Middle frontal gyrus (tissue), 1 donor: ENCODE measurements around the gene PARD3.
"Not testable (repeated sequence)": the region's sequence is repeated elsewhere in the genome, so short reads cannot be mapped to it uniquely, and the experiment has no call there.

Experiments
- DNase-seq: peaks from one replicate; pipeline ENCODE4 v3.0.0-alpha.2; 2015; ENCODE audit warnings: low spot score; ENCODE audit errors: extremely low spot score

Gene PARD3

GRCh38 chr10:34359435-34359813, 455.7 kb downstream of the PARD3 start:
- DNase-seq = no peak

GRCh38 chr10:34358729-34359434, 456.2 kb downstream of the PARD3 start:
- no peak for DNase-seq

DNA sequence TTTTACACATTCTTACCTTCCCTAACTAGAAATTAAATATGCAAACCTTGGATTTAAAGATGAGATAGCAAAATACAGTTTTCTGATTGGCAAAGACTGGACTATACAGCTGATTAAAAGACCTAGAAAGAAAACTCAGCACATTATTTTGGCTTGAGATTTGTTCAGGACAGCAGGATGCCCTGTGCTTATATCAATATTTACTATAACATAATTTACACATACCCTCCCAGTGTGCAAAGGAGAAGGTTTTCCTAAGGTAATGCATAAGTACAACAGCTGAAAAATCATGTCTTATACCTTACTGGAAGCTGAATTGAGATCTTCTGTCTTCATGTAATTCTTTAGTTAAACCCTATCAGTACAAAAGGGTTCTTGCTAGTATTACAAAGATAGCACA, 458.6 kb downstream of the PARD3 start:
- no peak for DNase-seq

- not testable (repeated sequence) for DNase-seq
These were observed 461.6 kb downstream of the PARD3 start for GRCh38 chr10:34353530-34353929.

GRCh38 chr10:34352599-34353204, 462.4 kb downstream of the PARD3 start:
- not testable (repeated sequence) for DNase-seq

GRCh38 chr10:34351161-34351560, 463.9 kb downstream of the PARD3 start:
- no peak for DNase-seq

- no peak for DNase-seq
These were observed 466.1 kb downstream of the PARD3 start for GRCh38 chr10:34348917-34349485.

GRCh38 chr10:34348021-34348420, 467.1 kb downstream of the PARD3 start:
- DNase-seq = no peak

DNA sequence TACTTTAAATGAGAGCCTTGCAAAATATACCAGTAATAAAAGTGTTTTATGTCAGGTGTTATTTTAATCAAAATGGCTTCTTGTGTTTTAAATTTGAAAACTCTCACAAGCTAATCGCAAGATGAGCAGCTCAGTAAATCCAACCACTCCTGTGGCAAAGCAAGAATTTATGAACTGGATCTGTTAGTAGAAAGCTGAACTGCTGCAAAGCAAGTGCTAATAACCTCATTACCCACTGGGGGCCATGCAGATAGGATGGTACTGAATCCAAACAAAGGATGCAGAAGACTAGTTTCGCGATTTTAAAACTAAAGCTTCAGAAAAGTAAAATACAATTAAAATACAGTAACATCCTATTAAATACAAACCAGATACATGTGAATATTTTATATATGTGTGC, 468.0 kb downstream of the PARD3 start:
- DNase-seq = no peak

DNA sequence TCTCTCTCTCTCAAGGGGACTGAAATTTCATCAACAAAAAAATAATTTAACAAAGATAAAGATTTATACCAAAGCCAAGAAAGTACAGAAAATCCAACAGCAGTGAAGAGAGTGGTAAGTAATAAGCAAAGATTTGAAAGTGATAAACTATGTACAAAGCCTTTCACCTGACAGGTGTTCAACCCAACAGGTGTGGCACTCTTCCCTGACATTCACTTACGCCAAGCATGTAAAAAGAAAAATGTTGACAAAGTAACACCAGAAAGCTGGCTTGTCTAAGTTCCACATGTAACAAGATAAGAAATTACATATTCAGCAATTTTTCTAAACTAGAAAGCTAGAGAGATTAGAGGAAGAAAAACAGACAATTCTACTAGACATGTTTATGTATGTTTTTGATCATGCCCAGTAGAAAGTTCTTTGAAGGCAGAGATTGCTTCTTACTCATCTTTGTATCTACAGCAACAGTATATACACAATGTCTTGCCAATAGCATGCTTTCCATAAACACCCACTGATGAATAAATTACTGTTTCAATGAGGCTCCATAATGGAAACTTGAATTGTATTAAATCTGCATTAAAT, 468.5 kb downstream of the PARD3 start:
- DNase-seq = no peak

GRCh38 chr10:34345383-34345782, 469.7 kb downstream of the PARD3 start:
- DNase-seq = no peak

DNA sequence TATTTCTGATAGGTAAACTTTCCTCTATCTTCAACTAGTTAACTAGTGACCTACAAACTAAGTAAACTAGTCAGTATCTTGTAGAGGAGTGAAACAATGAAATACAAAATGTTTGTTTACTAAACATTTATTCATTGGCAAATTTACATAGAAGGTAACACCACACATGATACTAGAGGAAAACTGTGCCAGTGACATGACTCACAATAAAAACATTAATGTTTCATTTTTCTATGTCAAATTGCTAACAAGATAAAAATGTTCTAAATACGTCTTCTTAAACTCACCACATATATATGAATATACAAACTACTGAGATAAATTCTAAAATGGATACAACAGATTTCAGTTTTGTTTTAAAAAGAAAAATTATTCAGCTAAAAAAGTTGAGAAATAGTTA, 471.3 kb downstream of the PARD3 start:
- DNase-seq = no peak

DNA sequence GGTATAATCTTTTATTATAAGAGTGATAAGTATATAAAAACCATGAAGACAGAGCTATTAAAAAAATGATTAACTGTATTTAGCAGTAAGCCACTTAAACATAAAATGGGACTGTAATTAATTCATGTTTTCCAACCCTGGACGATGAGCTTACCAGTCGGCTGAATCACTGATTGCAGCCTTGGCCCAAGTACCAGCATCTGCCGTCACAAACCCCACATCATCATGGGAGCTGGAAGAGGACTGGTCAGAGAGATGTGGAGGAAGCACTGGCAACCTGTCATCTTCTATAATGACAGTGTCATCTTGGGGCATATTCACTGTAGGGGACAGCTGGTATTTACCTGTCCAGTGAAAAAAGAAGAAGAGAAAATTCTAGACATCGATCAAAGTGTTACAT, 473.6 kb downstream of the PARD3 start:
- DNase-seq = no peak

- no peak for DNase-seq
These were observed 474.2 kb downstream of the PARD3 start for GRCh38 chr10:34340934-34341333.

DNA sequence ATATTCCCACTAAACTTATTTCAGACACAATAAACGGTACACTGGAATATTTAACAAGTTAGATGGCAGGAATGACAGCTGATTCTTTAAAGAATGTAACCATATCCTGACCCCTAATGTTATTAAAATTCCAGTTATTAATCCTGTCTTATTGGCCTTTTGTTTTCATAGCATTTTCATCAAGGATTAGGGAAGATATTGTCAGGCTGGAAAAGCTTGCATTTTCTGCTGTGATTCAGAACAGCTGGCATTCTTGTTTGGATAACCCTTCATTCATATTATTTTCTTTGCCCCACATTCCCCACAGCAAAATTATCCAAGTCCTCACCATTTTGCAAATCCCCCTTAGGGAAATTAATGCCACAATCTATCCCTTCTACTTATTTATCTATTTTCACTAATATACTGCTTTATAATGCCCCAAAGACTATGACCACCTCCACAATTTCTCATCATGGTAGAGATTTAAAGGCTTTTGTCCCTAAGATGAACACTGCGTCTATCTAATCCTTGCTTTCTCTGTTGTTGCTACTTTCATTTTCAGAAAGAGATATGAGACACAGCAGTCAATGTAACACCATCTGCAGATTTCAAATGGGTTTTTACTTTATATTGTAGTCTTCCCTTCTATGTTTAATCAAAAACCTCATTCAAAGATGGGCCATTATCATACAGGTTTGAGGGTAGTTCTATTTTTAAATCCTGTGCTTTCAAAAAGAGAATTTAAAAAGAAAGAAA, 475.1 kb downstream of the PARD3 start:
- DNase-seq = no peak

DNA sequence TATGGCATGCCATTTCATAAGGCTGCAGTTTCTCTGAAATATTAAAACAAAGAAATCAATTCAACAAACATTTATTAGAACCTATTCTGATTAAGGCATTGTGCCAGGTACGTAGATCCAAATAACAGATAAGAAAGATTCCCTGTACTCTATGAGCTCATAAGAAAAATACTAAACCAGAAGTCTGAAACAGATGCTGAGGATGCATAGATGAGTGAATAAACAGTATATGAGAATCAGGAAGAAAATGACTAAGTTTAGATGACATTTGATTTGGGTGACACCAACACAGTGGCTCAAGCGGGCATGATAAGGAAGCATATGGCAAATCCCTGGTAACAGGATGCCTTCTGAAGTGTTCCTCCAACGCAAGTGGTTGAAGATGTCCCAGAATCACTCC, 477.2 kb downstream of the PARD3 start:
- DNase-seq = no peak

GRCh38 chr10:34335960-34336690, 479.0 kb downstream of the PARD3 start:
- no peak for DNase-seq

DNA sequence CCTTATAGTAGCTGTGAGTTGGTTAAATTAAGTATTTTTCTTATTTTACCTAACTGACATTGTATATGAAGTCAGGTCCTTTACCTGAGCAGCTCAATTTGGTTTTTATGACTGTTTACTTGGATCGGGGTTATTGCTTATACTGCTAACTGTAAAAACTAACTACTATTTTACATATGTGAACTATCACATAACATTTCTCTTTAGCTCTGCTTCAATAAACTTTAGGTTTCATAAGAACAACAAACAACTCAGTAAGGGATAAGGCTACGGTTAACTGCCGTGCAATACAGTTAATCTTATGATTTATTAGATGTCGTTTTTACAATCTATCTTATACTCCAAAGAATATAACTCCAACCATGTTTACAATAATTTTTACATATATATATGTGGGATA, 480.2 kb downstream of the PARD3 start:
- DNase-seq = no peak

DNA sequence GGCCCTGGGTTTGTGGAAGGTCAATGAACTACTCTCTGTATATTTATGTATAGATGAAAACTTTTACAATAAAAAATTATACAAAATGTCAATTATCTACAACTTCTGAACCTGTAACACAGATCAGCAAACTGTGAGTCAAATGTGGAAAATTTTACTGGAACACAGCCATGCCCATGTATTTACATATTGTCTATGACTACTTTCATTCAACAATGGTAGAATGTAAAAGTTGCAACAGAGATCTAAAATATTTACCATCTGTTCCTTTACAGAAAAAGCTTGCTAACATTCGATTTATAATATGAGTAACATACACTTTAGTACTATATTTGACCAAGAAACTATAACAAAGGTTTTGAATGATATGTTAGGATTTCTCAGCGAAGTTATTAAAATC, 481.6 kb downstream of the PARD3 start:
- DNase-seq = no peak

DNA sequence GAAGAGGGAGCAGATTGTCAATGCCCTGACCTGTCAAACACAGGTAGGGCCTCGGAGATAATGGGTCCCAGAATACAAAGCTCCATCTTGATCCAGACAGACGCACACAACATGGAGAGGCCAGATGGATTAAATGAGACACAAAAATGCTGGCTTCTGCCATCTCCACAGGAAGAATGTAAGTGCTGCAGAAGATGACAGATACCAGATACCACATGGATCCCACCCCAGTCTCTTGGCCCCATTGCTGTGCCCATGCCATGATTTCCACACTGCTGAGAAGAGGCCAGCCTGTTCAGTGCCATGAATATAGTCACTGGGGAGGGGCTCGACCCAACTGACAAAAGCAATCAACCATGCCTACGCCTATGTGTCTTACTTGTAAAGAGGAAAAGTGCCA, 487.9 kb downstream of the PARD3 start:
- no peak for DNase-seq

GRCh38 chr10:34323192-34323591, 491.9 kb downstream of the PARD3 start:
- DNase-seq = no peak
